GM12878 (cell line): ENCODE data around the gene GCDH.

Source experiments
- CBFB ChIP-seq: IDR thresholded peaks from 2 replicates; pipeline ENCODE4 v1.6.1; 2016; ENCODE audit warnings: antibody characterized with exemption, low read depth
- POLR2AphosphoS5 ChIP-seq: IDR thresholded peaks from 2 replicates; pipeline ENCODE4 v1.6.1; 2011; ENCODE audit warnings: mild to moderate bottlenecking, low read length, inconsistent platforms
- RFX5 ChIP-seq: IDR thresholded peaks from 2 replicates; pipeline ENCODE4 v1.6.1; 2011; ENCODE audit warnings: low read depth, low read length, improper control_type of control experiment
- TF ChIP-seq, protein P1 (sequence below), 3 experiments: IDR thresholded peaks in 2 of 3; conservative IDR thresholded peaks in 1 of 3; 2 replicates each; pipeline ENCODE4 v1.5.1; 2011; ENCODE audit warnings: low read depth in 3 of 3, low read length in 3 of 3, mild to moderate bottlenecking in 3 of 3, control low read depth in 2 of 3, moderate library complexity in 2 of 3, inconsistent platforms in 1 of 3, mixed read lengths in 1 of 3; ENCODE audit not compliant: control insufficient read depth in 2 of 3, insufficient read depth in 1 of 3; ENCODE audit errors: extremely low read depth in 1 of 3
- TF ChIP-seq, protein P2 (sequence below): fragments of 450-650 bp; conservative IDR thresholded peaks from 2 replicates; pipeline ENCODE4 v1.6.1; 2017; ENCODE audit warnings: mild to moderate bottlenecking, moderate library complexity

DNA sequence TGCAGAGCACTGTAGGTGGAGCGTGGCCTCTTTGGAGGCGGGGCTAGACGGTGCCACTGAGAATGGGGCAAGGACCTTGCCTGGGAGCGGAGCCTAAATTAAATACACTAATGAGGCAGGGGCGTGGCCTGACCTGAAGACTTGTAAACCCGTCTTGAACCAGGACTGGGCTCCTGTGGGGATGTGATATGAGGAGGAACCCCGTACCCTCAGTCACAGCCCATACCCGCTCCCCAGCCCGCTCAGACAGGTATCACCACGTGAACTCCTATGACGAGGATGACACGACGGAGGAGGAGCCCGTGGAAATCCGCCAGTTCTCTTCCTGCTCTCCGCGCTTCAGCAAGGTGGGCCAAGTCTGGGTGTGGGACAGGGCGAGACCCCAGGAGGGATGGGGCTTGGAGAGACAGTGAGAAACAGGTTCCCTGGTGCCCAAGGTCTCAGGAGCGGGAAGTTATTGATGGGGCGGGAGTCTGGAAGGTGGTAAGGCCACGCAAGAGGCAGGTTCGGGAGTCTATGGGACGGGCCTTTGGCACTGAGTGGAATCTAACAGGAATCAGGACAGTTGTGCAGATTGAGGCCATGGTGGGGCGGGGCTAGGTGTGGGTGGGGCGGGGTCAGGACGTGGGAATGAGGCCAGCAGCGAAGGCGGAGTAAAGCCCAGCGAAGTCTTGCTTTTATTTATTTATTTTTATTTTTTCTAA, 24.4 kb upstream of the GCDH start:
- TF ChIP-seq RFX5 (no peak), POLR2AphosphoS5 (no peak), CBFB (no peak)
- TF ChIP-seq, protein P1, sequence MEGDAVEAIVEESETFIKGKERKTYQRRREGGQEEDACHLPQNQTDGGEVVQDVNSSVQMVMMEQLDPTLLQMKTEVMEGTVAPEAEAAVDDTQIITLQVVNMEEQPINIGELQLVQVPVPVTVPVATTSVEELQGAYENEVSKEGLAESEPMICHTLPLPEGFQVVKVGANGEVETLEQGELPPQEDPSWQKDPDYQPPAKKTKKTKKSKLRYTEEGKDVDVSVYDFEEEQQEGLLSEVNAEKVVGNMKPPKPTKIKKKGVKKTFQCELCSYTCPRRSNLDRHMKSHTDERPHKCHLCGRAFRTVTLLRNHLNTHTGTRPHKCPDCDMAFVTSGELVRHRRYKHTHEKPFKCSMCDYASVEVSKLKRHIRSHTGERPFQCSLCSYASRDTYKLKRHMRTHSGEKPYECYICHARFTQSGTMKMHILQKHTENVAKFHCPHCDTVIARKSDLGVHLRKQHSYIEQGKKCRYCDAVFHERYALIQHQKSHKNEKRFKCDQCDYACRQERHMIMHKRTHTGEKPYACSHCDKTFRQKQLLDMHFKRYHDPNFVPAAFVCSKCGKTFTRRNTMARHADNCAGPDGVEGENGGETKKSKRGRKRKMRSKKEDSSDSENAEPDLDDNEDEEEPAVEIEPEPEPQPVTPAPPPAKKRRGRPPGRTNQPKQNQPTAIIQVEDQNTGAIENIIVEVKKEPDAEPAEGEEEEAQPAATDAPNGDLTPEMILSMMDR (IDR thresholded peaks at IDR 0.05 in 2 of 3, conservative IDR thresholded peaks at IDR 0.05 in 1 of 3; ENCODE audit: control insufficient read depth in 2 of 3, extremely low read depth in 1 of 3, insufficient read depth in 1 of 3, low read depth in 3 of 3, low read length in 3 of 3), result no peak
- TF ChIP-seq, protein P2, sequence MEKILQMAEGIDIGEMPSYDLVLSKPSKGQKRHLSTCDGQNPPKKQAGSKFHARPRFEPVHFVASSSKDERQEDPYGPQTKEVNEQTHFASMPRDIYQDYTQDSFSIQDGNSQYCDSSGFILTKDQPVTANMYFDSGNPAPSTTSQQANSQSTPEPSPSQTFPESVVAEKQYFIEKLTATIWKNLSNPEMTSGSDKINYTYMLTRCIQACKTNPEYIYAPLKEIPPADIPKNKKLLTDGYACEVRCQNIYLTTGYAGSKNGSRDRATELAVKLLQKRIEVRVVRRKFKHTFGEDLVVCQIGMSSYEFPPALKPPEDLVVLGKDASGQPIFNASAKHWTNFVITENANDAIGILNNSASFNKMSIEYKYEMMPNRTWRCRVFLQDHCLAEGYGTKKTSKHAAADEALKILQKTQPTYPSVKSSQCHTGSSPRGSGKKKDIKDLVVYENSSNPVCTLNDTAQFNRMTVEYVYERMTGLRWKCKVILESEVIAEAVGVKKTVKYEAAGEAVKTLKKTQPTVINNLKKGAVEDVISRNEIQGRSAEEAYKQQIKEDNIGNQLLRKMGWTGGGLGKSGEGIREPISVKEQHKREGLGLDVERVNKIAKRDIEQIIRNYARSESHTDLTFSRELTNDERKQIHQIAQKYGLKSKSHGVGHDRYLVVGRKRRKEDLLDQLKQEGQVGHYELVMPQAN, result no peak
